GM18519 (cell line): ENCODE results near the gene CDK13.

Experiments used
- ATAC-seq: cut with Tn5 transposase; IDR thresholded peaks from one replicate; pipeline ENCODE4 v1.9.1; 2021; ENCODE audit warnings: mild to moderate bottlenecking, moderate library complexity; ENCODE audit not compliant: unreplicated experiment, low FRiP score

Gene CDK13

DNA sequence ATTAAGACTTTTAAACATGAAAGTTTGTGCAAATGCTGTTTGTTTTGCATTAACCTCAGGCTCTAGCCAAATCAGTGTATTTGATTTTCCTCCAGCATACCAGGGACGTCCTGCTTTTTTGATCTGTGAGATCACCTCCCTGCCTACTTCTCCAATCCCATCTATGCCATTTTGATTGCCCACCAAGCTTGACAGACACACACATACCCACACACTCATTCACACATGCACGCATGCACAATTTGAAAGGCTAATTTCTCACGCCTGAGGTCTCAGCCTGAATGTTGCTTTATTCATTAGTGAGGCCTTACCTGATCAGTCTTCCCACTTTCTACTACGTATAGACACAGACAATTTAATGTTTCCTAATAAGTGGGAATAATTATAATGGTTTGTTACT lies 53.5 kb downstream of the CDK13 start:
- no peak for ATAC-seq

DNA sequence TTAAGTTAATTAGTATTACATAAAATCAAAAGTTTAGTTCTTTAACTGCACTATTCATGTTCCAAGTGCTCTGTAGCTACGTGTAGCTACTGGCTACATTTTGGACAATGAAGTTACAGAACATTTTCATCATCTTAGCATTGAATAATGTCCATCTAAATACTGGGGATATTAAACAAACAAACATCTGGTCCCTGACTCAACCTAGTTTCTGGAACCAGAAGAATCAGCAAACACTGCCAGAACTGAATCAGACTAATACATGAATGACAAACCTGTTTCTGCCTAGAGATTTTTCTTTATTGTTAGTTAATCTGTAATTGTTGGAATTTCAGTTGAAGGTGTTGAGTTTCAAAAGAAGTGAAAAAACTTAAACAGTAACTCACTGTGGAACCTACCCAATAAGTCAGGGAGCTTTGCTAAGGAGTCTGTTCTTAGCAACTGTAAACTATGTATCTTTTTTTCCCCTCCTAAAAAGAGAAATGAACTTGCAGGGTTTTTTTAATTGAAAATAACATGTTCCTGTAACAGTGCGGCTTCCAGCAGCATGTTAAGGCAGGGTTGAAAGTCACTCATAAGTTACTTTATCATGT lies 58.3 kb downstream of the CDK13 start:
- no peak for ATAC-seq

DNA sequence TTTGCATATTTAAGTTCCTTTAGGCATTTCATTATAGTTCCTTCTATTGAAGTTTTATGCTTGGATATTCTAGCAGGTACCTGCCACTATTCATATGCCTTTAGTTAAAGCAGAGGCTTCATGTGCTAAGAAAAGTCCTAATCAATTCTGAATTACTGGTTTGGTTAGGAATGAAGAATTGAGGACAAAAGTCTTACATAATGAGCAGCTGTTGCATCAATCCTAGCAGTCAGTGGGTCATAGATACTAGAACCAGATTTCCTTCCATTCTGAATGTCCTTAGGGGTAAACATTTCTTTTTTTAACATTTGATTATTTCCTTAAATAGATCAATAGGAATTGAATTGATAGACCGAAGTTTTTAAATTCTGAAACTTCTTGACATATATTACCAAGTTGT lies 59.2 kb downstream of the CDK13 start:
- ATAC-seq = no peak

DNA sequence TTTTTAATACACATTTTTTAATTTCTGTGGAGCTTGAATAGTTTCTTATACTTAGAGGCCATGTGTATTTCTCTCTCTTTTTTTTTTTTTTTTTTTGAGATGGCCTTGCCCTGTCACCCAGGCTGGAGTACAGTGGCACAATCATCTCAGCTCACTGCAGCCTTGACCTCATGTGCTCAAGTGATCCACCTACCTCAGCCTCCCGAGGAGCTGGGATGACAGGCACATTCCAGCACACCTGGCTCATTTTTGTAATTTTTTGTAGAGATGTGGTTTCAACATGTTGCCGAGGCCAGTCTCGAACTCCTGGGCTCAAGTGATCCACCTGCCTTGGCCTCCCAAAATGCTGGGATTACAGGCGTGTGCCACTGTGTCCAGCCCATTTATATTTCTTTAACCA lies 64.3 kb downstream of the CDK13 start:
- ATAC-seq = no peak

DNA sequence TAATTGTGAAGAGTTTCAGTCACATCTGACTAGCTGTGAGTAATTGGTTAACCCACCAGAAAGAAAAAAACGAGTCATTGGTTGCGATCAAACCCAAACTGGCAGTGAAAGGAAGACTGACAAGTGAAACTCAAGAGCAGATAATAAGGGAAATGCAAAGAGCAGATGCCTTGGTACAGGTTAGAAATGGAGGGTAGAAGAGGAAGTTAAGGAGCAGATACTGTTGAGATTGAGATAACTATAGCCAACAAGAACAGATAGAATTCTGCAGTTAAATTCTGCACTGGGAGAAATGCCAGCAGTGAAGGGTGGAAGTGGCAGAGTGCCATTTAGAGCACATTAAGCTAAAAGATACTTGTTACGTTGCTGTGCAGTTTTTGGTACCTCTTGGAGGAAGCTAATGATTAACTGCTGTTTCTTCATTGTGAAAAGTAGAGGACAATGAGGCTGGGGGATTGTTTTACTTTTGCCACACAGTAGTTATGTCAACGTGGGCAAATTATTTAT lies 65.8 kb downstream of the CDK13 start:
- ATAC-seq = peak; percentile 73

DNA sequence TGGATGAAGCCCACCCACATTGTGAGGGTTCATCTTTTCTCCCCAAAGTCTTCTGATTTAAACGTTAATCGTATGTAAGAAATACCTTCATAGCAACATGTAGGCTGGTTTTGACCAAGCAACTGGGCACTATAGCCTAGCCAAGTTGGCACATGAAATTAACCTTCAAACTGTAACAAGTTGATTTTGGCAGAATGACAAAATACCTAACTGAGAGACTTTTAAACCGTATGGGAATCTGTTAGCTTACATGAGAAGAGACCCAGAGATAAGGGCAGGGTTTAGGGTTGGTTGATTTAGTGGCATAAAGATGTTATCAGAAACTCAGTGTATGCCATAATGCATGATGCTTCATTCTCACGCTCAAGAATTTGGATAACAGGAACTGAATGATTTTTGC lies 69.5 kb downstream of the CDK13 start:
- no peak for ATAC-seq

DNA sequence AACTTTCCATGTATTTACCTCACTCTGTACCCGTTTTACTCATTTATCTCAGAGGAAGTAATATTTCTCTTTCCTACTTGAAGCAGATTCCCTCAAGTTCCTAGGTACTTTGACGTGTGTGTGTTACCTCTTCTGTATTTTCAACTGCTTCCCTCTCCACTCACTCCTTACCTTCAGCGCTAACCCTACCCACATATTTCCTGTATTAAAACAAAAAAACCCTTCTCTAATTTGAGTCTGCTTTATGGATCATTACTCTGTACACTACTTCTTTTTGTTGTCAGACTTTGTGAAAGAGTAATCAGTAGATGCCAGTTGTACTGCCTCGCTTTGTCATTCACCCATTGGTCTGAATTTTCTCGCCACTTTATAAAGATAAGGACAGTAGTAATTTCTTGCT lies 74.0 kb downstream of the CDK13 start:
- ATAC-seq = no peak

DNA sequence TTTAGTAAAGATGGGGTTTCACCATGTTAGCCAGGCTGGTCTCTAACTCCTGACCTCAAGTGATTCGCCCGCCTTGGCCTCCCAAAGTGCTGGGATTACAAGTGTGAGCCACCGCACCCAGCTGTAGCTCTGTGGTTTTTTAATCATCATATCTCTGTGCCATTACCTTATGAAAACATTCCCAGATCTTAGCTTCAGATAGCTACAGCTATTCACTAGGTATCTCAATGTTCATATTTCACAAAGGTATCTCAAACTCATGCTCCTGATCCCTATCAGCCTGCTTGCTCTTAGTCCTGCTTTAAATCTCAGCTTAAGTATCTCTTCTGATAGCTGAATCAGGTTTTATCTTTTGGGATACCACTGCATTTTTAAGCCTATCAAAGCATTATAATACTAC lies 74.8 kb downstream of the CDK13 start:
- ATAC-seq = no peak

DNA sequence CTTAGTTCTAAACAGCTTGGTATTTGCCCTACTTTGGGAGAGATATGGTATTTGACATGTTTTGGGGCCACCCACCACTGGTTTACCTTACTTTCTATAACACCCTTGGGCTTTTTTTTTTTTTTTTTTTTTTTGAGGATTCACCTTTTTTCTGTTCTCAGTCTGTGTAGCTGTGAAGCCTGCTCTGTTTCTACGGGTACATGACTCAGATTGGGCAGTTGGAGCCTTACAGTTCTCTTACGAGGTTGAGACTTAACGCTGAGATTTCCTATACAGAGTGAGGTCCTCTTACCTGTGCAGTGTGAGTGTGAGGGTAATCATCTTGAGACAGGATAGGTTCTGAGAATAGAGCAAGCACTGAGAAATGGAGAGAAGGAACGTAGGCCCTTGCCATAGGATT lies 77.5 kb downstream of the CDK13 start:
- no peak for ATAC-seq

DNA sequence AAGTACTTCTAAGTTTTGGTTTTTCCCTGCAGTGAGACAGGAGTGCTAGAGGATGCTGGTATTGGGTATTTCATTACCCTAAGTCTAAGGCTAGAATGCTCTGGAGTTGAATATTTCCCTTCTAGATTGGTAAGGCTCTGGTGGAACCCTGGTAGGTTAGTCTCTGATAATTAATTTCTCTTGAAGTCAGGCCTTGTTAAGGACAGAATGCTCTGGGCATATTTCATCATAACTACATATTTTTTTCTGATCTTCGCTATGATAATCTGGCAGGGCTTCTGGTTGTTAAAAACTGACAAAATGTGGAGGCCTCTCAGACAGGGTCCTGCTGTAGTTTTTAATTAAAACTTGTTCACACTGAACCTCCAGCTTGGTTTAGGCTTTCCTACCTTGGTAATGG lies 83.8 kb downstream of the CDK13 start:
- no peak for ATAC-seq

DNA sequence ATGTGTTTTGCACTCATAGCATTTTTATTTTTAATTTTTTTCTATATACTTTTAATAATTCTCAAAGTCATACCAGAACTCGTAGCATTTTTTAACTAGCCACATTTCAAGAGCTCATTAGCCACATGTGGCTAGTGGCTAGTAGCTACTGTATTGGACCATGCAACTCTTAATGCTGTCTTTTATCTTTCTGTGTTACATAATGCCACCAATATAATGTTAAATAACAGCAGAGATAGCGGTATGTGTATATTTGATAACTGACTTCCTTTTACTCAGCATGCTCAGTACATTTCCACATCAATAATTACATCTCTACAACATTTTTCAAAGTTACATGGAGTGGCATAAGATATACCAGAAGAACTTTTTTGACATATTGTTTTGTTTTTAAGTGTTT lies 91.4 kb downstream of the CDK13 start:
- no peak for ATAC-seq

DNA sequence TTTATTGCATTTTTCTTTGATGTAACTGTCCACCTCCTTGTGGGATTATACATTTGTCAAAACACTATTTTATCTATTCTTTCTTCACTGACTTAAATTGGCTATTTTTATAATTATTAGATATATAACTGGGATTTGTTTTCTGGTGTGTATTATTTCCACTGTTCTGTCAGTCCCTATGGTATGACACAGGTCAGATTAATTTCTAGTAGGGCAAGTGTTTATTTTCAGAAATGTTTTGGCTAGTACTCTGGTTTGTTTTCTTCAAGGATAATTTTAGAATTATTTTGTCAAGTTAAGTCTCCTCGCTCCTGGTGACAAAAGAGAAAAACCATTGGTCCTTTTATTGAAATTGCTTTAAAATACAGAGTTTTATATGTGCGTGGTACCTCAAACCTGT lies 93.1 kb downstream of the CDK13 start:
- ATAC-seq = no peak

DNA sequence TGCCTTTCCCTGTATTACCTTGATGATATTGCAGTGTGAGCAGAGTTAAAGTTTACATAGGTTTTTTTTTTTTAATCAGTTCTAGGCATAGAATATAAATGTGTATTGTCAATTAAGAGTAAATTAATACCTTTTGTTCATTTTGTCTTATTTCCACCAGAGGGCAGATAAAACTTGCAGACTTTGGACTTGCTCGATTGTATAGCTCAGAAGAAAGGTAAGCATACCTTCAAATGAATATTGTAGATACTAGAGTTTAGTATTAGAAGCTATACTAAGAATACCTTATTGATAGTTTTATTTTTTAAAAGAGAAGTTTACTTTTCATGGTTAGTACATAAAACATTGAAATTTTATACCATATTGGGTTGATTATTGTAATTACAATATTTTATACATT lies 97.6 kb downstream of the CDK13 start:
- ATAC-seq = no peak

DNA sequence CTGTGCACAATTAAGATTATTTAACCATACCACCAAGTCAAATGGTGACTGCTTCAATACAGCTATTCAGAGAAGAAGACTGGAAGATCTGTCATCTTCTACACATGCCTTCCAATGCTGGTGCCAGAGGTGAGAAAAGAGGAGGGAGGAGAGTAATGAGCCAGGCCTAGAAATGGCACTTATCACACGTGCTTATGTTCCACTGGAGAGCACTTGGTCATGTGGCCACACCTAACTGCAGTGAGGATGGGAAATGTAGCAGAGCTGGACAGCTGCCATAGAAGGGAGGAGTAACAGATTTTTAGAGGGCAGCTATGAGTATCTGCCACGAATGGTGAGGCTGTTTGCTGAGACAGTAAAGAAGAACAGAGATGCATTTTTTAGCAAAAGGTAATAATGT lies 107.2 kb downstream of the CDK13 start:
- no peak for ATAC-seq

DNA sequence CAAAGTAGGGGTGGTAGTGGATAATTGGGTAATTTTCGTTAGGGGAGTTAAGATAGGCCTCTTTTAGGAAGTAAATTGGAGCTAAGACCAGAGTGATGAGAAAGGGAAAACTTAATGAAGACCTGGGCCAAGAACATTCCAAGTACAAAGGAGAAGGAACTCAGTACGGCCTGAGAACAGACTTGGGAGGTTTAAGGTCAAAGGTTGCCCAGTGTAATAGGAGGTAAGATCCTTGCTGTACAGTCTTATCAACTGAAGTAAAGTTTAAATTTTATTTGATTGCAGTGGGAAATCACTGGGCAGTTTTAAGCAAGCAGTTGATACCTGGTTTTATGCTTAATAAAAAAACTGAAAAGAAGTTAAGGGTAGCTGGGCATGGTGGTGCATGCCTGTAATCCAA lies 108.0 kb downstream of the CDK13 start:
- no peak for ATAC-seq

DNA sequence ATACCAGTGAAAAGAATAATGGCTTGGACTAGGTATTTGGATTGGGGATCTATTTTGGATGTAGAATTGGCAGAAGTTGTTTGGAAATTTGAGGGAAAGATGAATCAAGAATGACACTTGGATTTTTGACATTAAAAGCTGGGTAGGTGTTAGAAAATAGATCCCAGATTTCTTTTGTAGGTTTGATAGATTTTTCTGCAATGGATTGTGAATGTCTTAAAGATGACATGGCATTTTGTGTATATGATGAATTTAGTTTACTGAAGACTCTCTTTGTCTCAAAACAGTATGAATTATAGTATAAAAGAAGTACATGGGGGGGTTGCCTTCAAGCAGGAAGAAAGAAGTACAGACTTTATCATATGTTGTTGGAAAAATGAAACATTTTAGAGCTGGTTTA lies 108.6 kb downstream of the CDK13 start:
- no peak for ATAC-seq

DNA sequence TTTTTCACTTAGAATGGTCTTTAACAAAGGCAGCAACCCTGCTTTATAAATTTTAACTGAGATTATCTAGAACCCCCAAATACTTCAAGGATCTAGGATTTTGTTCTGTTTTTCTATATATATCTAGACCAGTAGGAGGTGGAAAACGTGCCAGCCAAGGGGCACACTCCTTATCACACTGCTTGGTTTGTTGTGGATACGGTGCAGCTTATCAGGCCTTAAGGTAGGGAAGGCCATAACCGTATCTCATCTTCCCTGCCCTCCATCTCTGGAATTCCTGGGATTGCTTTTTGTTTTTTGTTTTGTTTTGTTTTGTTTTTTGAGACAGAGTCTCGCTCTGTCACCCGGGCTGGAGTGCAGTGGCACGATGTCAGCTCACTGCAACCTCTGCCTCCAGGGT lies 109.0 kb downstream of the CDK13 start:
- ATAC-seq = no peak

DNA sequence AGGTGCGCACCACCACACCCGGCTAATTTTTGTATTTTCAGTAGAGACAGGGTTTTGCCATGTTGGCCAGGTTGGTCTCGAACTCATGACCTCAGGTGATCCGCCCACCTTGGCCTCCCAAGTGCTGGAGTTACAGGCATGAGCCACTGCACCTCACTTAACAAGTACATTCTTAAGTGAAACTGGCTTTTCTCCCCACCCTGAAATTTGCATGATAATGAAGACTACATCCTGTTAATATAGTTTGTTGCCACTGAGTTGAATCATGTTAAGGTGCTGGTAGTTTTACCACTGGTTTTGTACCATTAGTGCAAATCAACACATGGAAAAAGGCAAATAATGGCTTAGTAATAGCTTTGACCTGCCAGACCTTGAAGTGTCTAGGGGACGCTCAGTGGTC lies 122.2 kb downstream of the CDK13 start:
- no peak for ATAC-seq

DNA sequence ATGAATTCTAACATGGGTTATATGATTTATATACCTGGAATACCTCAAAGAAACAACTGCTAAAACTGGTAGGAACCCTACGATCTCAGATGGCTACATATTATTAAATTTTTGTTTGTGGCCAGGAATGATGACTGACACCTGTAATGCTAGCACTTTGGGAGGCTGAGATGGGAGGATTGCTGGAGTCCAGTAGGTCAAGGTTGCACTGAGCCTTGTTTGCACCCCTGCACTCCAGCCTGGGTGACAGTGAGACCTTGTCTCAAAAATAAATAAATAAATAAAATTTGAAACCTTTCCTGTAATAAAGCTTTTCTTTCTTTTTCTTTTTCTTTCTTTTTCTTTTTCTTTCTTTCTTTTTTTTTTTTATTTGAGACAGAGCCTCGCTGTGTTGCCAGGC lies 123.2 kb downstream of the CDK13 start:
- no peak for ATAC-seq

DNA sequence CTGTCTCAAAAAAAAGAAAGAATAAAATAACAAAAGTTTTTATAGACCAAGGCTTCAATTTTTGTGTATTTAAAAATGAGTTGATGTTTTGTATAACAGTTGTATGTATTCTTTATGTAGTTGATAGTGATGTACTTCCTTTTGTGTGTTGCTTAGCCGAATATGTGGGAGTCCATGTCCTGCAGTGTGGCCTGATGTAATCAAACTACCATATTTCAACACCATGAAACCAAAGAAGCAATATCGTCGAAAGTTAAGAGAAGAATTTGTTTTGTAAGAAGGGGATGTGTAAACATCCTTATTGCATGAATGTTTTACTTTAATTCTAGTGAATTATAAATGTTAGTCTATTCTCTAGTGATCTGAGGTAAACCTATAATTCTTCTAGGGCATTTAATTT lies 127.8 kb downstream of the CDK13 start:
- ATAC-seq = no peak

DNA sequence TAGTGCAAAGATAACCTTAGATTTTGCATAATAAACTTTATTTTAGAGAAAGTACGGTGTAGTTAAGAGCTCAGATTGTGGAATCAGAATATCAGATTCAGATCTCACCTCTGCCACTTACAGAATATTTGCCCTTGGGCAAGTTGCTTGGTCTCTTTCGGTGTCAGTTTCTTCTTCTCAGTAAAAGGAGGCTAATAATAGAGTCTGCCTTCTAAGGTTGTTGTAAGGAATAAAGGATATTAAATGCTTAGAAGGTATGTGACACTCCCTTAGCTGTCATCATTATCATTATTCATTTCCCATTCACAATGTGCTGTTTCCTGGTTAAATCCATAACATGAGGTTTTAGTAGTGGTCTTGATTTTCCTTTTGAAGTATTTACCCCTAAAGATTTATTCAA lies 142.1 kb downstream of the CDK13 start:
- no peak for ATAC-seq

DNA sequence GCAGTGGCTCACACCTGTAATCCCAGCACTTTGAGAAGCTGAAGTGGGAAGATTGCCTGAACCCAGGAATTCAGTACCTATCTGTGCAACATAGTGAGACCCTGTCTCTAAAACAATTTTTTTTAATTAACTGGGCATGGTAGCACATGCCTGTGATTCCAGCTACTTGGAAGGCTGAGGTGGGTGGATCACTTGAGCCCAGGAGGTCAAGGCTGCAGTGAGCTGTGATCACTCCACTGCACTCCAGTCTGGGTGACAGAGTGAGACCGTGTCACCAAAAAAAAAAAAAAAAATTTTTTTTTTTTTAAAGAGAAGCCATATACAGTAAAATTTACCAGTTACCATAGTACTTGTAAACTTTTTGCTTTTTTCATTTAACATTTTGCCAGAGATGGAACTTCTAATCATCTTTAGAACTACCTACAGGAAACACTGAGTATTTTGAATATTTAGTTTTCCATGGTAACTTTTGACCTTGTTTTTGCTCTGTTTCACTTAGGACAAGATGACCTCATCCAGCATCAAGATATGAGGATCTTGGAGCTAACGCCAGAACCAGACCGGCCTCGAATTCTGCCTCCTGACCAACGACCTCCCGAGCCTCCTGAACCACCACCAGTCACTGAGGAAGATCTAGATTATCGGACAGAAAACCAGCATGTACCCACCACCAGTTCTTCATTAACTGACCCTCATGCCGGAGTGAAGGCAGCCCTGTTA lies 143.7 kb downstream of the CDK13 start:
- ATAC-seq = no peak
